ENCODE measurements around the gene PGBD2. TPM values are rescaled to one million over a fixed set of nuclear protein-coding genes. Genes with fewer than 3 reads are reported as not detected.
"Not testable (repeated sequence)": the region's sequence is repeated elsewhere in the genome, so short reads cannot be mapped to it uniquely, and the experiment has no call there.

Gene PGBD2
- polyA plus RNA-seq, 1 donor (not counting 4 experiments of a cell fraction or from before 2014, with no cell fraction given), result 5.1 TPM

DNA sequence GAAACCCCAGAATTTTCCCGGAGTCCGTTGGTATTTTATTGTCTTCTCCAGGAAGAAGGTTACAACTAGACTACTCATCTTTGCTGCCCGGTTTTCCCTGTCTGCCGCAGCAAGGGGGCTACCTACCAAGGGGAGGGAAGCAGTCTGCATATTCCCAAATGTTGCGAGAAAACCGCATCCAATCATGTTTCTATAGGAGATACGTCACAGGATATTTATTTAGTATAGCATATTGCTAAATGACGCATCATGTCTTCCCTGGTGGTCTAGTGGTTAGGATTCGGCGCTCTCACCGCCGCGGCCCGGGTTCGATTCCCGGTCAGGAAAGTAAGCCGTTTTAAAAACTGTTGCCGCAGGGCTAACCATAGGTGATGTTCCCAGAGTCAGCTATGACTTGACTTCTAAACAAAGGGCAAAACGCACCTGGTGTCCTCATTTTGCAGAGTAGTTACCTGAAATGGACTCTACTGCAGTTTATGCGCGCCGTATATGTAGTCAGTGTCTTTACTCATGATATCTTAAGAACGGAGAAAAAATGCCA, 32.0 kb upstream of the PGBD2 start:
- Histone ChIP-seq H3K79me2 (ENCODE audit: control insufficient read depth, insufficient read depth, low read length) (no peaks in the 10 kb centered on the region), H4K20me1 (ENCODE audit: control insufficient read depth, extremely low read depth, insufficient read depth, low read length) (no peaks in the 10 kb centered on the region), H3K4me2 (ENCODE audit: control insufficient read depth, extremely low read depth, insufficient read depth, low read depth, low read length) (peak overlapping the region; percentile 75), H3K9me1 (ENCODE audit: control insufficient read depth, extremely low read depth, insufficient read depth, low read length) (no peaks in the 10 kb centered on the region), H3K9ac (ENCODE audit: control insufficient read depth, extremely low read depth, insufficient read depth, low read length) (peak overlapping the region; percentile 69), H2AFZ (ENCODE audit: control insufficient read depth, low read length) (no peak overlapping the region), H3K4me3 (ENCODE audit: control insufficient read depth in 2 of 3, extremely low read depth in 1 of 3, insufficient read depth in 2 of 3, low read depth in 1 of 3, low read length in 3 of 3) (peak overlapping the region; percentile 37 to 84 (median 82)), H3K9me3 (ENCODE audit: control insufficient read depth, low read depth, low read length) (no peaks in the 10 kb centered on the region), H3K27ac (ENCODE audit: control insufficient read depth, insufficient read depth, low read length) (peak overlapping the region; percentile 58), H3K36me3 (ENCODE audit: control insufficient read depth in 2 of 2, extremely low read depth in 1 of 2, insufficient read depth in 2 of 2, low read length in 2 of 2) (no peaks in the 10 kb centered on the region), H3K4me1 (ENCODE audit: control insufficient read depth, extremely low read depth, insufficient read depth, low read length) (peaks cover 4% of the 10 kb centered on the region), H3K27me3 (ENCODE audit: control insufficient read depth, extremely low read depth, insufficient read depth, low read length) (no peaks in the 10 kb centered on the region)
- no peak for TF ChIP-seq EZH2 (IDR thresholded peaks at IDR 0.05; ENCODE audit: low read length)
- TF ChIP-seq, protein P1, sequence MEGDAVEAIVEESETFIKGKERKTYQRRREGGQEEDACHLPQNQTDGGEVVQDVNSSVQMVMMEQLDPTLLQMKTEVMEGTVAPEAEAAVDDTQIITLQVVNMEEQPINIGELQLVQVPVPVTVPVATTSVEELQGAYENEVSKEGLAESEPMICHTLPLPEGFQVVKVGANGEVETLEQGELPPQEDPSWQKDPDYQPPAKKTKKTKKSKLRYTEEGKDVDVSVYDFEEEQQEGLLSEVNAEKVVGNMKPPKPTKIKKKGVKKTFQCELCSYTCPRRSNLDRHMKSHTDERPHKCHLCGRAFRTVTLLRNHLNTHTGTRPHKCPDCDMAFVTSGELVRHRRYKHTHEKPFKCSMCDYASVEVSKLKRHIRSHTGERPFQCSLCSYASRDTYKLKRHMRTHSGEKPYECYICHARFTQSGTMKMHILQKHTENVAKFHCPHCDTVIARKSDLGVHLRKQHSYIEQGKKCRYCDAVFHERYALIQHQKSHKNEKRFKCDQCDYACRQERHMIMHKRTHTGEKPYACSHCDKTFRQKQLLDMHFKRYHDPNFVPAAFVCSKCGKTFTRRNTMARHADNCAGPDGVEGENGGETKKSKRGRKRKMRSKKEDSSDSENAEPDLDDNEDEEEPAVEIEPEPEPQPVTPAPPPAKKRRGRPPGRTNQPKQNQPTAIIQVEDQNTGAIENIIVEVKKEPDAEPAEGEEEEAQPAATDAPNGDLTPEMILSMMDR (optimal IDR thresholded peaks at IDR 0.05 in 1 of 3, IDR thresholded peaks at IDR 0.05 in 1 of 3, conservative IDR thresholded peaks at IDR 0.05 in 1 of 3; ENCODE audit: extremely low read depth in 1 of 3, insufficient read depth in 2 of 3, low read length in 3 of 3), result no peak
- peak; percentile 64 for DNase-seq (ENCODE audit: low read depth, low spot score)
- peak; percentile 63 for FAIRE-seq
- dilution Hi-C loops (cut with MboI; ENCODE audit: extremely low pct_ligation_motif_present, low sequenced_read_pairs), result no loop called here

DNA sequence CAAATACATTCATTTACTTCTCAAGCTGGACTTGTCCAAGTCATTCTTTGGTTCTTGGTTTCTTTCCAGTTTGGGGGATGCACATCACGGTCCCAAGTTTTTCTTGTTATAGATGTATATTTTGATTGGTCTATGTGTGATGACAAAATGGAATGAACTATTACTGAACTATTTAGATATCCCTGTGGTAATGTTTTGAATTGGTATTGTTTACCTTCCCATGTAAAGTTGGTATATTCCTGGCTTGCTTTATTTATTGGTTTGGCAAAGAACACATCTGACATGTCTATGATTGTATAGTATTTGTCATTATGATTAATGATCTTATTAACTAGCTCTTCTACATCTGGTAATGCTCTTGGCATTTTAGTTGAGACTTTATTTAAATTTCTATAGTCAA, 24.8 kb upstream of the PGBD2 start:
- TF ChIP-seq, protein P1 (optimal IDR thresholded peaks at IDR 0.05 in 1 of 3, IDR thresholded peaks at IDR 0.05 in 1 of 3, conservative IDR thresholded peaks at IDR 0.05 in 1 of 3; ENCODE audit: extremely low read depth in 1 of 3, insufficient read depth in 2 of 3, low read length in 3 of 3), result no peak
- TF ChIP-seq EZH2 (IDR thresholded peaks at IDR 0.05; ENCODE audit: low read length), result no peak
- dilution Hi-C loops (cut with MboI; ENCODE audit: extremely low pct_ligation_motif_present, low sequenced_read_pairs), result no loop called here
- Histone ChIP-seq H3K4me2 (ENCODE audit: control insufficient read depth, extremely low read depth, insufficient read depth, low read depth, low read length) (no peak overlapping the region), H3K4me1 (ENCODE audit: control insufficient read depth, extremely low read depth, insufficient read depth, low read length) (no peaks in the 10 kb centered on the region), H2AFZ (ENCODE audit: control insufficient read depth, low read length) (no peak overlapping the region), H3K9me3 (ENCODE audit: control insufficient read depth, low read depth, low read length) (no peaks in the 10 kb centered on the region), H3K36me3 (ENCODE audit: control insufficient read depth in 2 of 2, extremely low read depth in 1 of 2, insufficient read depth in 2 of 2, low read length in 2 of 2) (no peaks in the 10 kb centered on the region), H3K27me3 (ENCODE audit: control insufficient read depth, extremely low read depth, insufficient read depth, low read length) (no peaks in the 10 kb centered on the region), H3K9me1 (ENCODE audit: control insufficient read depth, extremely low read depth, insufficient read depth, low read length) (no peaks in the 10 kb centered on the region), H3K79me2 (ENCODE audit: control insufficient read depth, insufficient read depth, low read length) (no peaks in the 10 kb centered on the region), H4K20me1 (ENCODE audit: control insufficient read depth, extremely low read depth, insufficient read depth, low read length) (no peaks in the 10 kb centered on the region), H3K4me3 (ENCODE audit: control insufficient read depth in 2 of 3, extremely low read depth in 1 of 3, insufficient read depth in 2 of 3, low read depth in 1 of 3, low read length in 3 of 3) (no peak overlapping the region), H3K27ac (ENCODE audit: control insufficient read depth, insufficient read depth, low read length) (no peak overlapping the region), H3K9ac (ENCODE audit: control insufficient read depth, extremely low read depth, insufficient read depth, low read length) (no peak overlapping the region)
- FAIRE-seq (no peak), DNase-seq (ENCODE audit: low read depth, low spot score) (no peak)

DNA sequence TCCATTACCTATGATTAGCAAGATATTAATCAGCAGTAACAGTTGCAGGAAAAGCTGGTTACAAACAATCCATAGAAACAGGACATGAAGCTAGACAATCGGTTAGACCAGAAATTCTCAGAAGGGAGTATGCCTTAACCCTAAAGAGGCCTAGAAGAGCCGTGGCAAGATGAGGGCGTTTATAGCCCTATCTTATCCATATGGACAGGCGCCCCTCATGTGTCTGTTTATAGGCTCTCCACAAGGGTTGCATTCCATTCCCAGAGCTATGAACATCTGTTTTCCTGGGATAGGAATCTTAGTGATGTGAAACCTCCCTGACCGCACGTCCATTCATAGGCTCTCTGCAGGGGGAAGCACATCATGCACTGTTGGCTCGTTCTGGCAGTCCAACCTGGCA, 23.6 kb upstream of the PGBD2 start:
- H3K4me1 ChIP-seq (ENCODE audit: control insufficient read depth, extremely low read depth, insufficient read depth, low read length); DNase-seq (ENCODE audit: low read depth, low spot score); FAIRE-seq; H3K79me2 ChIP-seq (ENCODE audit: control insufficient read depth, insufficient read depth, low read length); H3K9me3 ChIP-seq (ENCODE audit: control insufficient read depth, low read depth, low read length); H4K20me1 ChIP-seq (ENCODE audit: control insufficient read depth, extremely low read depth, insufficient read depth, low read length); H3K4me3 ChIP-seq (ENCODE audit: control insufficient read depth in 2 of 3, extremely low read depth in 1 of 3, insufficient read depth in 2 of 3, low read depth in 1 of 3, low read length in 3 of 3); H3K9me1 ChIP-seq (ENCODE audit: control insufficient read depth, extremely low read depth, insufficient read depth, low read length); H3K27me3 ChIP-seq (ENCODE audit: control insufficient read depth, extremely low read depth, insufficient read depth, low read length); H3K9ac ChIP-seq (ENCODE audit: control insufficient read depth, extremely low read depth, insufficient read depth, low read length); H3K4me2 ChIP-seq (ENCODE audit: control insufficient read depth, extremely low read depth, insufficient read depth, low read depth, low read length); H3K27ac ChIP-seq (ENCODE audit: control insufficient read depth, insufficient read depth, low read length); dilution Hi-C loops (cut with MboI; ENCODE audit: extremely low pct_ligation_motif_present, low sequenced_read_pairs); H2AFZ ChIP-seq (ENCODE audit: control insufficient read depth, low read length); H3K36me3 ChIP-seq (ENCODE audit: control insufficient read depth in 2 of 2, extremely low read depth in 1 of 2, insufficient read depth in 2 of 2, low read length in 2 of 2): not testable (repeated sequence)

Data from keratinocyte (primary cell).